GM10847 (cell line): ENCODE data around the gene CD244.

Experiments
- POLR2A ChIP-seq: IDR thresholded peaks from 2 replicates; pipeline ENCODE4 v1.6.1; 2011; ENCODE audit not compliant: insufficient read length; ENCODE audit errors: extremely low read depth

Gene CD244

GRCh38 chr1:160830321-160831153 lies 32.1 kb downstream of the CD244 start:
- no peak for TF ChIP-seq POLR2A

- TF ChIP-seq POLR2A, result no peak
Measured at GRCh38 chr1:160829766-160830165, 32.9 kb downstream of the CD244 start.

GRCh38 chr1:160827418-160827817 lies 35.3 kb downstream of the CD244 start:
- no peak for TF ChIP-seq POLR2A

GRCh38 chr1:160826546-160826945 lies 36.1 kb downstream of the CD244 start:
- TF ChIP-seq POLR2A, result no peak

- no peak for TF ChIP-seq POLR2A
Measured at GRCh38 chr1:160823296-160823695, 39.4 kb downstream of the CD244 start.

GRCh38 chr1:160821627-160822026 lies 41.1 kb downstream of the CD244 start:
- TF ChIP-seq POLR2A, result no peak

- TF ChIP-seq POLR2A, result no peak
Measured at GRCh38 chr1:160819186-160819585, 43.5 kb downstream of the CD244 start.

GRCh38 chr1:160818207-160818937 lies 44.3 kb downstream of the CD244 start:
- TF ChIP-seq POLR2A, result no peak

- TF ChIP-seq POLR2A, result no peak
Measured at GRCh38 chr1:160814856-160815255, 47.8 kb downstream of the CD244 start.

- TF ChIP-seq POLR2A, result no peak
Measured at GRCh38 chr1:160814316-160814715, 48.4 kb downstream of the CD244 start.

GRCh38 chr1:160813215-160813614 lies 49.5 kb downstream of the CD244 start:
- TF ChIP-seq POLR2A, result no peak

- TF ChIP-seq POLR2A, result no peak
Measured at GRCh38 chr1:160811147-160811546, 51.5 kb downstream of the CD244 start.

GRCh38 chr1:160810486-160810885 lies 52.2 kb downstream of the CD244 start:
- TF ChIP-seq POLR2A, result no peak

GRCh38 chr1:160808289-160808688 lies 54.4 kb downstream of the CD244 start:
- TF ChIP-seq POLR2A, result no peak

GRCh38 chr1:160807738-160808137 lies 54.9 kb downstream of the CD244 start:
- no peak for TF ChIP-seq POLR2A

- no peak for TF ChIP-seq POLR2A
Measured at GRCh38 chr1:160807247-160807646, 55.4 kb downstream of the CD244 start.
